ENCODE measurements around the gene IRF7.
A peak's percentile ranks its signal among the peaks of the same experiment; 100 is the strongest.

Gene IRF7

DNA sequence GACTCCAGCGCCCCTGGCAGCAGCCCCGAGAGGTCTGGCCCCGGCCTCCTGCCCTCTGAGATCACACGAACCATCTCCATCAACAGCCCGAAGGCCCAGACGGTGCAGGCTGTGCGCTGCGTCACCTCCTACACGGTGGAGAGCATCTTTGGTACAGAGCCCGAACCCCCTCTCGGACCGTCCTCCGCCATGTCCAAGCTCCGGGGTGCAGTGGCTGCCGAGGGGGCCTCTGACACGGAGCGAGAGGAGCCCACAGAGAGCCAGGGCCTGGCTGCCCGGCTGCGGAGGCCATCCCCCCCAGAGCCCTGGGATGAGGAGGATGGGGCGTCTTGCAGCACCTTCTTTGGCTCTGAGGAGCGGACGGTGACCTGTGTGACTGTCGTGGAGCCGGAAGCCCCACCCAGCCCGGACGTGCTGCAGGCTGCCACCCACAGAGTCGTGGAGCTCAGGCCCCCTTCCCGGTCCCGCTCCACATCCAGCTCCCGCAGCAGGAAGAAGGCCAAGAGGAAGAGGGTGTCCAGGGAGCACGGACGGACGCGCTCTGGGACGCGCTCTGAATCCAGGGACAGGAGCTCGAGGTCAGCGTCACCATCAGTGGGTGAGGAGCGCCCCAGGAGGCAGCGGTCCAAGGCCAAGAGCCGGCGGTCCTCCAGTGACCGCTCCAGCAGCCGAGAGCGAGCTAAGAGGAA is 7.6 kb downstream of the IRF7 start:
- peak in 1 of 5 donors; percentile 12 for DNase-seq

GRCh38 chr11:607020-607780 is 8.6 kb downstream of the IRF7 start:
- DNase-seq: no peak

- no peak for DNase-seq
Observed at GRCh38 chr11:606245-606644, 9.5 kb downstream of the IRF7 start.

GRCh38 chr11:605286-606129 is 10.2 kb downstream of the IRF7 start:
- no peak for DNase-seq

- no peak for DNase-seq
Observed at GRCh38 chr11:603154-603553, 12.6 kb downstream of the IRF7 start.

GRCh38 chr11:601573-602245 is 14.0 kb downstream of the IRF7 start:
- DNase-seq: no peak

- DNase-seq: no peak
Observed at GRCh38 chr11:598005-598680, 17.6 kb downstream of the IRF7 start.

- no peak for DNase-seq
Observed at GRCh38 chr11:597166-597725, 18.5 kb downstream of the IRF7 start.

DNA sequence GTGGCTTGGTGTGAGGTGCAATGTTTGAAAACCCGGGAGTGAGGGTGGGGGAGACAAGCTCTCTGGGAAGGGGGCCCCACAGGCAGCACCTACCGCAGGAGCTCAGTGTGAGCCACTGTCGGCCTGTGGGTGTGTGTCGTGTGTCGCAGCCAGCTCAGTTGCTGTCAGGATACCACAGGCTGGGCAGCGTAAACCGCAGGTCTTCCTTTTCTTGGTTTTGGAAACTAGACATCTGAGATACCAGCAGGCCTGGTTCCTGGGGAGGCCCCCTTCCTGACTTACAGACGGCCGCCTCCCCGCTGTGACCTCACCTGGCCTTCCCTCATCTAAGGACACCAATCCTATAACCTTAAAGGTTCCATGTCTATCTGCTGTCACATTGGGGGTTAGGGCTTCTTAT is 19.4 kb downstream of the IRF7 start:
- DNase-seq: no peak

GRCh38 chr11:595400-595799 is 20.4 kb downstream of the IRF7 start:
- DNase-seq: no peak

DNA sequence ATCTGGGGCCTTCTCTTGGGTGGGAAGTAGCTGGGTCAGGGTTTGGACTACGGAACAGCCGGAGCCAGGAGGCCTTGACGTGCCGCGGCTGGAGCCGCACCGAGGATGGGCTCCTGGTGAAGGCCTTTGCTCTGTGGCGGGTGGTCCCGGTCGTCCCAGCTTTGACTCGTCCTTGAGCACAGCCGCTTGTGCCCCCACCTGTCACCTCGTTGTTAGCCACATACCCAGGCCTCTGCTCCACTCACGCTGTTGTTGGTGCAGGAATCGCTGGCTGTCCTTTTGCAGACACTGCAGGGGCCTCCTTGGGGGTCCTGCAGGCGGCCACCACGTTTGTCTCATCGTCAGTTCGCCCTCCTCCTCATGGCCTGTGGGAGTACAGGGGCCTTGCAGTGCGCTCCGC is 22.4 kb downstream of the IRF7 start:
- DNase-seq: no peak

- no peak for DNase-seq
Observed at GRCh38 chr11:592918-593317, 22.8 kb downstream of the IRF7 start.

- DNase-seq: no peak
Observed at GRCh38 chr11:592501-592900, 23.2 kb downstream of the IRF7 start.

DNA sequence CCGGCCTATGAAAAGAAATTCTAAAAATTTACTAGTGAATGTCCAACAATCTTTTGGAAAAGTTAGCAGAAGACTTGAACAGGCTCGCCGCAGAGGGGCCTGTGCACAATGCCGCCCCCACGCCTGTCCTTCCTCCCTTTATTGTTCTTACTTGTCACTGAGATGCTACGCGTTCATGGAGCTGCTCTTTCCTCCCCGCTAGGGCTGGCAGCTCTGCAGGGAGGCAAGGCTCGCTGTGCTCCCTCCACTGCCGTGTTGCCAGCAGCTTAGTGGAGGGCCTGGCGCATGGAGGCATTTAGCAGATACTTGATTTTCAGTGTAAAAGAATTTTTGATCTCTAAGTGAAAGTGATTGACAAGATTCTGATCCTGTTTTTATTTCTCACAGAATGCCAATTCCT is 24.8 kb downstream of the IRF7 start:
- DNase-seq: no peak

GRCh38 chr11:589798-590197 is 26.0 kb downstream of the IRF7 start:
- no peak for DNase-seq

GRCh38 chr11:587978-588380 is 27.8 kb downstream of the IRF7 start:
- DNase-seq: peak in 4 of 5 donors; percentile 49 to 74 (median 63)

- DNase-seq: no peak
Observed at GRCh38 chr11:587546-587945, 28.2 kb downstream of the IRF7 start.

- DNase-seq: no peak
Observed at GRCh38 chr11:586376-587316, 29.1 kb downstream of the IRF7 start.

GRCh38 chr11:584287-584686 is 31.5 kb downstream of the IRF7 start:
- DNase-seq: no peak

GRCh38 chr11:581752-582151 is 34.0 kb downstream of the IRF7 start:
- DNase-seq: no peak

DNA sequence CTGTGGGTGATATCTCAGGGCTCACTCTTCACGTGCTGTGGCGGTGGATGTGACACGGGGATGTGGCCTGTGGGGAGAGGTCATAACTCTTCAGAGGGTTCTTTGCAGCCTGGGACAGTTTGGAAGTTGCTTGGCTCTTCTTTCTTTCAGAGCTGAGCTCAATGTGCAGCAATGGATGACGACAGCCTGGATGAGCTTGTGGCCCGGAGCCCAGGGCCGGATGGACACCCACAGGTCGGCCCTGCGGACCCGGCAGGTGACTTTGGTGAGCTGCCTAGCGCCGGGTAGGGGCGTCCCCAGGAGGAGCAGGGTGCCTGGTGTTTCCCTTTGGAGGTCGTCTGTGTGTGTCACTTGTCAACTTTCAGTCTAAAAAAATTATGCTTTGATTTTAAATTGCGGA is 34.4 kb downstream of the IRF7 start:
- DNase-seq: no peak

Measured in T-helper 1 cell (primary cell).